HG03442 (cell line): ENCODE data around the gene COL24A1.
"Not testable (repeated sequence)": the region's sequence is repeated elsewhere in the genome, so short reads cannot be mapped to it uniquely, and the experiment has no call there.

ENCODE experiments used
- ATAC-seq: cut with Tn5 transposase; IDR thresholded peaks from one replicate; pipeline ENCODE4 v1.9.1; 2021; ENCODE audit warnings: mild to moderate bottlenecking, moderate library complexity; ENCODE audit not compliant: unreplicated experiment

COL24A1 gene

DNA sequence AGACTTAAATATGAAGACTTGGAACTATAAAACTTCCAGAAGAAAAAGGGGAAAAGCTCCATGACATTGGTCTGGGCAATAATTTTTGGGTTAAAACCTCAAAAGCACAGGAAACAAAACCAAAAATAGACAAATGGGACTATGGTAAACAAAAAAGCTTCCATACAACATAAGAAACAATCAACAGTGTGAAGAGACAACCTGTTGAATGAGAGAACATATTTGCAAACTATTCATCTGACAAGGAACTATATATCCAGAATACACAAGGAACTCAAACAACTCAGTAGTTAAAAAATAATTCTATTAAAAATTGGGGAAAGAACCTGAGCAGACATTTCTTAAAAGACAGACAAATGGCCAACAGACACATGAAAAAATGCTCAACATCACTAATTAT is 255.7 kb downstream of the COL24A1 start:
- ATAC-seq = no peak

DNA sequence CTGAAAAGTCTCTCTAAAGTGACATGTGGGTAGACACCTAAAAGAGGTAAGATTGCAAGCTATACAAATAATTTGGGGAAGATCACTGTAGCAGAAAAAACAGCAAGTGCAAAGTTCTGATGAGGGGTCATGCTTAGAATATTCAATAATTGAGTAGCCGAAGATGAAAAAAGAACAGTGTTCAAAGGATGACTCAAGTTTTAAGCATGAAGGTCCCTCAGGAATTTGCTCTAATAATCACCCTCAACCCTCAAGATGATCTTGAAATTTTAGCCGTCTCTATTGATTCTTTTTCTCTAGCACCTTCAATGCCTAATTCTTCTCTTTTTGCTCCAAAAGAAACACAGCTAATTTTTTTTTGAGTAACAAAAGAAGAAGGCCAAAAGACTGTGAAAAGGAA is 257.7 kb downstream of the COL24A1 start:
- ATAC-seq = no peak

DNA sequence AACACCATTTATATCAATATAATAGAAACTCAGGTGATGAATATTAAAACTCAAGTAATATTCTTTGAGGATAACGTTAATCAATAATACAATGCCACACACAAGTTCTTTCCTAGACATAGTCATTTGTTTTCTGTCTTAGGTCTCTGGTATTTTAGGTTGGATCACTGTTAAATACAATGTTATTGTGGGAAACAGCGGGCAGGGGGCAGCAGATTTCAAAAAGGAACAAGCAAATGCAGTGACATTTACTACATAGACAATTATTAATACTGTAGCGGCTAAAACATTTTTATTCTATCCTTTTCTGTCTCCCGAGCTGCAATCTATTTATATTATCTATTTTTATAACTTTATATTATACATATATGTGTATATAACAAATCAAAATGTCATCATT is 261.9 kb downstream of the COL24A1 start:
- peak; percentile 61 for ATAC-seq

DNA sequence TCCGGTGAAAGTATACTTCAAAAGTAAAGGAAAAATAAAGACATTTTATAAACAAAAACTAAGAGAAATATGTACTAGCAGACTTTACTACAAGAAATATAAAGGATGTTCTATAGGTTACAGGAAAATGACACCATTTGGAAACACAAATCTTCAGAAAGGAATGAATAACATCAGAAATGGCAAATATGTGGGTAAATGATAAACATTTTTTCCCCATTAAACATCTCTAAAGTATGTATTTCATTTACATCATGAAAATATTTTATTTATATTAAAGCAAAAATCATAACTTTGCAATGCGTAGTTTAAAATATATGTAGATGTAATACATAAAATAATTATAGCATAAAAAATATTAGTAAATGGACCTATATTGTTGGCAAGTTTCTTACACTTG is 264.2 kb downstream of the COL24A1 start:
- no peak for ATAC-seq

DNA sequence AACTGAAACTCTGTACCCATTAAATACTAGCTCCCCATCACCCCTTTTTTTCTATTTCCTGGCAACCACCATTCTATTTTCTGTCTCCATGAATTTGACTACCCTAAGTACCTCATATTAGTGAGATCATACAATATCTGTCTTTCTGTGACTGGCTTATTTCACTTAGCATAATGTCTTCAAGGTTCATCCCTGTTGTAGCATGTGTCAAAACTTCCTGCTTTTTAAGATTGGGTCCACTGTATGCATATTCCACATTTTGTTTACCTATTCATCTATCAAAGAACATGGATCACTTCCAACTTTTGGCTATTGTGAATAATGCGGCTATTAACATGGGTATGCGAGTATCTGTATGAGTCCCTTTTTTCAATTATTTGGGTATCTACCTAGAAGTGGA is 266.7 kb downstream of the COL24A1 start:
- no peak for ATAC-seq

DNA sequence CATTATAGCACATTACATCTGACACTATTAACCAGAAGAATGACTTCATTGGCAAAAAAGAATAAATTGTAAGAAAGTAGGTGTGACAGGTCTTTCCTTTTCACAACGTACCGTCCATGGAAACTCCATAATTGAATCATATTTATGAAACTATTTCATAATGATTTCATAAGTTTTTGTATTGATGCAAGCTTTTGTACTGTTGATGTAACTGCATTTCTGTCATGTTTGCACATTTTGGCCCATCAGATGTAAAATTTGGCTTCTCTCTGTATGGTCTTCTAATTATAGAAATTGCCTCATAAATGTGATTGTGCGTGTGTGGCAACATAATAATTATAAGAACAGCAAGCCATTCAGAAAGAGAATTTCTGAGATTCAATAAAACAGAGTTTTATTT is 267.7 kb downstream of the COL24A1 start:
- no peak for ATAC-seq

DNA sequence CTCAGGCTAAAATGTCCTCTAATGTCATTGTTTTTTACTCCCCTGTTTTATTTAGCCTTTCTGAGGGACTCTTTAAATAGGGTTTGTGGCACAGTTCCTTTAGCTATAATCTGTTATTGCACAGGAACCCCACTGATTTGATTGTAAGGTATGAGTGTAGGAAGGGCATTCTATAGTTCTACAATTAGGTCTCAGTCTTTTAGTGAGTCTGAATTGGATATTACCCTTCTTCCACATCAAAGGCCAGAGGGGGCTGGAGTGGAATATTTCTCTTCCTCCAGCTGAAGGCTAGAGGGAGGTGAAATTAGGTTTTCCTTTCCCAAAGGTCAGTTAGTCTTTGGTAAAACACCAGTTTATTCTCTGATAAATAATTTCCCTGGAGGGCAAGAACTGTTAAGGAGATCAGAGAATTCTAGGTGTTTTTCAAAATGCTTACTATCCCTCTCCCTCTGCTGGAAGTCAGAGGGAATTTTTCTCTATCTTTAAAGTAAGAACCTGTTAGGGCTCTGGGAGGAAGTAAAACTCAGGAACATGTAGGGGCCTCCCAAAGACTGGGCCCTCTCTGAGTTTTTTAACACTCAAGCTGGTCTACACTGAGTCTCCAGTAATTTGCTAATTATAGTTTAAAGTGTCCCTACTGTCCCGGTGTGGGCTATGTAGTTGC is 272.1 kb downstream of the COL24A1 start:
- ATAC-seq = no peak

DNA sequence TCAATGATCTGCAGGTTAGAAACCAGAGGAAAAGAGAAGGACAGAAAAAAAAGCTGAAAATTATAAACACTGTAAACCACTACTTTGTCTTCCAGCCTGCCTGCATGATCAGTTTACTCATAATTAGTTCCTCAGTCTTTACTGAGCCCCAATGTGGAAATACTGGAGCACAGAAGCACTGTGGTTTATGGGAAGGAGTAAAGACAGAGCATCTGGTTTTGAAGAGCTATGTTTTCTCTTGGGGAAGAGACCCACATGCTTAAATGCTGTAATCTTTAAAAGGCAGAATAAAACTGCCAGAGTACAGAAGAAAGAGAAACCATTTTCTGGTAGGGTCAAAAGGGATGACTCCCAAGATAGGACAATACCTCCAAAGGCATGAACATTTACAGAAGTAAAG is 289.4 kb downstream of the COL24A1 start:
- no peak for ATAC-seq

DNA sequence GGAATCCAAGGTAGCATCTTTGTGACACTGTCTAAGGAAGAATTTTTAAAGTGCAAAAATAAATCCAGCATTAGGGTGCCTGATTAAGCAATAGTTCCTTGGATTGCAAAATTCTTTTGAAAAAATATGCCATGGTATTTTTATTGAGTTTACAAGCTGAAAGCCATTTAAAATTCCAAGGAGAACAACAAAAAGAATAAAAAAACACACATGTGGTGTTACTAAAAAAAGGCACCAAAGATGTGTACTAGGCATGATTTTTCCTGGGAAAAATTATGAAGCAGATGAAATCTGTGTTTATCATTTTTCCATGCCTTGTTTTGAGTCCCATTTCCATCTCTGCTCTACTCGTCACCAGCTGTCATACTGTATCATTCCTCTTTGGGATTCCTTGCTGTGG is 291.4 kb downstream of the COL24A1 start:
- ATAC-seq = no peak

DNA sequence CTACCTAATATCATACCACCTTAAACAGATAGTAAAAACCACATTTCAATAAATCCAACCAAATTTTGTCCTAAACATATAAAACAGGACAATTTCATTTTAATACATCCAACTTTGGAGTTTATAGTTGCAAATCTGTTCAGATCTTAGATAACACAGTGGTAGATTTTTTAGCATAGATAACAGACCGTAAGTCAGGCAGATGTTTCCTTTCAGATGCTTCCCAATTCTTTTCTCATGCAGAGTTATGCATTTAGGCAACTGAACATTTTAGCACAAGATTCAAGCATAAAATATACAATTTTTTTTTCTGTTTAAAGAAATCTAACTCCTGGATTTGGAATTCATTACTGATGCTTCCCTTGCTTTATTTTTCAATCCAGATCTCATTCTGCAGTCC is 291.8 kb downstream of the COL24A1 start:
- ATAC-seq = no peak

DNA sequence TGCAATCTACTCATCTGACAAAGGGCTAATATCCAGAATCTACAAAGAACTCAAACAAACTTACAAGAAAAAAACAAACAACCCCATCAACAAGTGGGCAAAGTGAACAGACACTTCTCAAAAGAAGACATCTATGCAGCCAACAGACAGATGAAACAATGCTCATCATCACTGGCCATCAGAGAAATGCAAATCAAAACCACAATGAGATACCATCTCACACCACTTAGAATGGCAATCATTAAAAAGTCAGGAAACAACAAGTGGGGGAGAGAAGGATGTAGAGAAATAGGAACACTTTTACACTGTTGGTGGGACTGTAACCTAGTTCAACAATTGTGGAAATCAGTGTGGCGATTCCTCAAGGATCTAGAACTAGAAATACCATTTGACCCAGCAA is 292.9 kb downstream of the COL24A1 start:
- not testable (repeated sequence) for ATAC-seq

DNA sequence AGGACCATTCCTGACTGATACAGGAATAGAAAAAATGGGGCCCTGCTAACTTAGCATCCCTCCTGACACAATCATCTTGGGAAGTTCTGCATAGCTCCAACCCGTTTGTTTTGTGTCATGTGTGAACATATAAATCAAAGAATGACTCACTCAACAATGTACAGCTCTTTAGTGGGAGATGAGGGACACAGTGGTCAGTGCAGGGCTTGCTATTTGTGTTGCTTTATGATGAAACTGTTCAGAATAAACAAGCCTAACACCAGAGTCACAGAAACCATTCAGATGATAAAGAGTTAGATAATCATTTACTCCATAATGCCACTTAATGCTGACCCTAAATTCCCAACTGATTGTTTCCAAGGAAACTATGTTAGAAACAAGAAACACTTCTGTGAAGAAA is 294.1 kb downstream of the COL24A1 start:
- ATAC-seq = no peak

DNA sequence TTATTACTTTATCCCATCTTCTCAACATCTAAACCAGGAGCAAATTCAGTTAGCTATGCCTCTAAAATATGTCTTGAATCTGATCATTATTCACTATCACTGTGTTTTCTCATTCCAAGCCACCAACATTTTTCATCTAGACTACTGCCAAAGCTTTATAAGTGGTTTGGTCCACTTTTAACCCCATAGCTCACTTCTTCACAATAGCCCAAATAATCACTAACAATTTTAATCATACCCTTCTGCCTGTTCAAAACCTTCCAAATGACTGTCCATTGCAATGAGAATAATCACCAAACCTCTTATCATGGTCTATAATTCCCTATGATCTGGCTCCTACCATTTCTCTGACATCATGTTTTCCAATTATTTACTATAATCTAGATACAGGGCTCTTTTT is 298.6 kb downstream of the COL24A1 start:
- no peak for ATAC-seq

DNA sequence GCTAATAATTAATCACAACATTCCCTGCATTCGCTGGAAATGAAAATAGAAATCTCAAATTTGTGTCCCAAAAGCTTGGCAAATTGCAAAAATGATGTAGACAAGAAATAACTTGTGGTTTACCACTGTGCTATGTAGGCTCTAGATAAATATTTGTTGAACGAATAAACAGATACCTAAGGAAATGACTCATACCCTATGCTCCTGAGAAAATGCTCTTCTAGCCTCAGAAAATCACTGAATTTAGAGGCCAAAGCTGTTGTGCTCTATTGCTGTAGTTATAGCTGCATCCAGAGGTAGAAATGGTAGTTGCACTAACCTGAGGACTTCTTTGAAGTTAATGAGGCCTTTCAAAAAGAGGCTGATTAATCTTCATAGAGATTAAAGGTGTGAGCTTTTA is 306.3 kb downstream of the COL24A1 start:
- no peak for ATAC-seq

DNA sequence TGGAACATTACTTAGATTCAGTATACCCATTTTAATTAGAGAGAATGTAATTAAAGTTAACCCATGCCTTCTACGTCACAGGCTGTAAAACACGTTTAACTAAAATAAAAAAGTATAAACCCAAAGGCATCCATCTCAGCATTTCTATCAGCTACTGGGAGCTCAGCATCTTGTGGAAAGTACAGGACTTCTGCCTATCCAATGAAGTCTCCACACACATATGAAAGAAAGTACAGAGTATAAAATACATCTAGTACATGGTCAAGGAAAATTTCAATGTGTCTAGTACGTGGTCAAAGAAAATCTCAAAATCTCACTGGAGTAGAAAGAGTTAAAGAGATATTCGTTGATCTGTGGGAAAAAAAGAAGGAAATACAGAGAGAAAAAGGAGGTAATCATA is 306.9 kb downstream of the COL24A1 start:
- no peak for ATAC-seq

DNA sequence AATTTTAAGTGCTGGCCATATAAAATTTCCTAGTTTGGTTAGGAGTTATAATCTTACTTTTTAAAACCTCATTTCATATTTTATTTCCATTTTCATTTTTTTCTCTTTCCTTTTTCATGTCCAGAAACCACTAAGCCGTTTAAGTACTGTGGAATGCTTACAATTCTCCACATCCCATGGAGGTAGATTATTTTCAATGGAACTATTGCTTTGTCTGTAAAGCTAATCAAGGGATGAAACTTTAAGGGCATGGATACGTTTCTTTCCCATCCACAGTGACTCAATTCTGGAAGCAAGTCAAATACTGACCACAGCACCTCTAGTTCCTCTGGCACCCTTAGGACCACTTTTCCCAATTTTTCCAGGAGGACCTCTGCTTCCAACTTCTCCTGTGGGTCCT is 309.2 kb downstream of the COL24A1 start:
- no peak for ATAC-seq

DNA sequence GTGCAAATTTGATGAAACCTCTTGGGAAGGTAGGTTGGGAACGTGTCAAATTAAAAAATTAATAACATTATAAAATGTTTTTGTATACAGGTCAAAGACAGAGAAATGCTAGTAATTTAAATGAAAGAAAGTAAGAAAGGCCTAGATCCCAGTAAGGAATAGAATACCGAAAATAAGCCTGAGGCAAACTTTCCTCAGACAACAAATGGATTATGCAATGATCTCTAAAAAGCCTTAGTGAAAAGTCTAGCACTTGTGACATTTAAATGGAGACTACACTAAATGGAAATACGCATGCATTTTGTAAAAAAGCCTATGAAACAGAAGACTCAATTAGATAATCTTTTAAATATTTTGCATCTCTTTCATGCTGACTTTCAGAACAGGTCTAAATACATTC is 309.9 kb downstream of the COL24A1 start:
- no peak for ATAC-seq

DNA sequence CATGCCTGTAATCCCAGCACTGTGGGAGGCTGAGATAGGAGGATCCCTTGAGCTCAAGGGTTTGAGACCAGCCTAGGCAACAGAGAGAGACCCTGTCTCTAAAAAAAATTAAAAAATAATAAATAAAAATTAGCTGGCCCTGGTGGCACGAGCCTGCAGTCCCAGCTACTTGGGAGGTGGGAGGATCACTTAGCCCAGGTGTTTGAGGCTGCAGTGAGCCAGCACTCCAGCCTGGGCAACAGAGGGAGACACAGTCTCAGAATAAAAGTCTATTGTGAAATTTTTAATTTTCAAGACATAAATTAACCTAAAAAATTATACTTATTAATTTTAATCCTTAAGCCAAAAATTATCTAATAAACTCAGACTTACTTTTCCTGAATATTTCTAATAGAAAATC is 317.1 kb downstream of the COL24A1 start:
- no peak for ATAC-seq

DNA sequence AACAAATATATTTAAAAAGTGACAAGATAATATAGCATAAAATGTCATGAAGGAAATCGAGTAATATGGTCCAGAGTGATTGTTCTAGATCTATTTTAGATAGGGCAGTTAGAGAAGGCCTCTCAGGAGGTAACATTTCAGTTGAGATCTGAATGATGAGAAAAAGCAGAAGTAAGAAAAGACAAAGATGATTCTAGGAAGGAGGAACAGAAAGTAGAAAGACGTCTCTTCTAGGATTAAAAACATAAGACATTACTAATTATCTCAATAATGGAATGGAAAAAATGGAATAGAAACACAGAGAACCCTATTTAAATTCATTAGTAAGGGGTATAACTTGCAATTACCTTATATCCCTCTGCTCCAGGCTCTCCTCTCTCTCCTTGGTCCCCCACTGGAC is 318.3 kb downstream of the COL24A1 start:
- ATAC-seq = peak; percentile 89

DNA sequence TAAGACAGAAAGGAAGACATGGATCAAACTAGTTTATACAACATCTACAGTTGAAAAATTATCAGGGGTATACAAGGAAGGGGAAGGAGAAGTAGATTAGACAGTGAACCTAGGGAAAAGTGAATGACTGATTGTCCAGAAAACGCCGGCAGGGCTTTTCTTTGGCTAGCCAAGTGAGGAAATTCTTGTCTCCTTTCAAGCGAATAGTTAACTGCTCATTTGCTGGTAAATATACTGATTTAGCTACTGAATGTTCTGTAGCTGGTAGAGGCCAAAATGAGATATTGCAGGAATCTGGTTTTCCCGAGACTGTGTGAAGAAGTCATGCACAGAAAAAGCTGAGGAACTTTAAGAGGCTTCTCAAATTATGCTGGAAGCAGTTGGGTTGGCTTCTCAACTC is 319.8 kb downstream of the COL24A1 start:
- no peak for ATAC-seq

DNA sequence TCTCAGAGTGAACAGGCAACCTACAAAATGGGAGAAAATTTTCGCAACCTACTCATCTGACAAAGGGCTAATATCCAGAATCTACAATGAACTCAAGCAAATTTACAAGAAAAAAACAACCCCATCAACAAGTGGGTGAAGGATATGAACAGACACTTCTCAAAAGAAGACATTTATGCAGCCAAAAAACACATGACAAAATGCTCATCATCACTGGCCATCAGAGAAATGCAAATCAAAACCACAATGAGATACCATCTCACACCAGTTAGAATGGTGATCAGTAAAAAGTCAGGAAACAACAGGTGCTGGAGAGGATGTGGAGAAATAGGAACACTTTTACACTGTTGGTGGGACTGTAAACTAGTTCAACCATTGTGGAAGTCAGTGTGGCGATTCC is 323.4 kb downstream of the COL24A1 start:
- not testable (repeated sequence) for ATAC-seq

DNA sequence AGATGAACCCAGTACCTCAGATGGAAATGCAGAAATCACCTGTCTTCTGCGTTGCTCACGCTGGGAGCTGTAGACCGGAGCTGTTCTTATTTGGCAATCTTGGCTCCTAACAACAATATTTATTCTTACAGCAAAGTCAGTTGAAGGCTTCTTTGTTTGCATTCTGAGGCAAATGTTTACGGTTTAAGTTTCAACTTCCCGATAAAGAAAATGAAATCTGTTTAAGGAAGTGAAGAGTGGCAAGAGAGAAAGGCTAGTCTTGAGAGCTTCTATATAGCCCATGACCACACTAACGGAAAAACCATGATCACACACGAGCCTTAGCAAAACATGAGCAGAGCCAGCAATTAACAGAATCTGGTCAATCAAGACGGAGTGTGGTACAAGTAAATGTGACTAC is 325.7 kb downstream of the COL24A1 start:
- no peak for ATAC-seq

DNA sequence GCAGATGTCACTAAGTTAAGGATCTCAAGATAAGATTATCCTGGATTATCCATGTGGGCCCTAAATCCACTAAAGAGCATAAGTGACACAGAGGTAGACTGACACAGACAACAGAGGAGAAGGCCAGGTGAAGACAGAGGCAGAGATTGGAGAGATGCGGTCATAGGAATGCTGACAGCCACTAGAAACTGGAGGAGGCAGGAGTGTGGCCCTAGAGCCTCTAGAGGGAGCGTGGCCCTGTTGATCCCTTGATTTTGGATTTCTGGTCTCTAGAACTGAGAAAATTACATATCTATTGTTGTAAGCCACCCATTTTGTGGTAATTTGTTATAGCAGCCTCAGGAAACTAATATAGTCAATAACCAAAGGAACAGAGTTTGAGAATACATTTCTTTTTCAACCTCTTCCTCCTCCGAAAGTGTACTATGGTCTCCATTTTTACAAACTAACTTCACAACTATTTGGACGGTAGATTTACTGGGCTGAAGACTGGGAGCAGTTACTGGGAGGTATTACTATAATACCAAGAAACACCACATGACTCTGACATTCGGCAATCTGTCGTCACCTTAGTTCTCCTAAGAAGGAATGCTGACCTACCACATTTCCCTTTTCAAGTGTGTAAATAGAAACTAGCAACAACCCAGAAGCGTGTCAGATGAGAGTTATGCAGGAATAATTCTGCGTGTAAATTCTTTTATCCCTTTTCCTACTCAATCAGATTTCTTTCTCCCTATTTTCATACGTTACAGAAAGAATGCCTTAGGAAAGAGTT is 332.3 kb downstream of the COL24A1 start:
- ATAC-seq = no peak
